Cardiac fibroblast (primary cell): ENCODE data around the gene CD2.

ENCODE experiments used
- DNase-seq, 2 donors: peaks; one replicate each; pipeline versions ENCODE4 v3.0.0 to v3.0.0-alpha.2; 2010; ENCODE audit warnings: low read depth in 2 of 2
- H3K4me3 ChIP-seq, 2 donors: replicated peaks in 1 of 2; 1 replicate in 1 of 2; 2 replicates in 1 of 2; pipeline ENCODE4 v1.5.1; 2011; ENCODE audit warnings: low read depth in 2 of 2, low read length in 2 of 2, mild to moderate bottlenecking in 2 of 2, moderate library complexity in 1 of 2
- TF ChIP-seq, protein P1 (sequence below): IDR thresholded peaks from one replicate; pipeline ENCODE4 v1.5.1; 2011; ENCODE audit warnings: low read depth, mild to moderate bottlenecking, low read length, inconsistent platforms

The CD2 gene

GRCh38 chr1:116764906-116765862, 11.0 kb downstream of the CD2 start:
- no peak for DNase-seq
- TF ChIP-seq, protein P1, sequence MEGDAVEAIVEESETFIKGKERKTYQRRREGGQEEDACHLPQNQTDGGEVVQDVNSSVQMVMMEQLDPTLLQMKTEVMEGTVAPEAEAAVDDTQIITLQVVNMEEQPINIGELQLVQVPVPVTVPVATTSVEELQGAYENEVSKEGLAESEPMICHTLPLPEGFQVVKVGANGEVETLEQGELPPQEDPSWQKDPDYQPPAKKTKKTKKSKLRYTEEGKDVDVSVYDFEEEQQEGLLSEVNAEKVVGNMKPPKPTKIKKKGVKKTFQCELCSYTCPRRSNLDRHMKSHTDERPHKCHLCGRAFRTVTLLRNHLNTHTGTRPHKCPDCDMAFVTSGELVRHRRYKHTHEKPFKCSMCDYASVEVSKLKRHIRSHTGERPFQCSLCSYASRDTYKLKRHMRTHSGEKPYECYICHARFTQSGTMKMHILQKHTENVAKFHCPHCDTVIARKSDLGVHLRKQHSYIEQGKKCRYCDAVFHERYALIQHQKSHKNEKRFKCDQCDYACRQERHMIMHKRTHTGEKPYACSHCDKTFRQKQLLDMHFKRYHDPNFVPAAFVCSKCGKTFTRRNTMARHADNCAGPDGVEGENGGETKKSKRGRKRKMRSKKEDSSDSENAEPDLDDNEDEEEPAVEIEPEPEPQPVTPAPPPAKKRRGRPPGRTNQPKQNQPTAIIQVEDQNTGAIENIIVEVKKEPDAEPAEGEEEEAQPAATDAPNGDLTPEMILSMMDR = no peak
- H3K4me3 ChIP-seq = no peak overlapping the region

- TF ChIP-seq, protein P1 = no peak
- no peak overlapping the region for H3K4me3 ChIP-seq
- DNase-seq = peak; percentile 42 to 66
Measured at GRCh38 chr1:116765962-116766361, 11.7 kb downstream of the CD2 start.

DNA sequence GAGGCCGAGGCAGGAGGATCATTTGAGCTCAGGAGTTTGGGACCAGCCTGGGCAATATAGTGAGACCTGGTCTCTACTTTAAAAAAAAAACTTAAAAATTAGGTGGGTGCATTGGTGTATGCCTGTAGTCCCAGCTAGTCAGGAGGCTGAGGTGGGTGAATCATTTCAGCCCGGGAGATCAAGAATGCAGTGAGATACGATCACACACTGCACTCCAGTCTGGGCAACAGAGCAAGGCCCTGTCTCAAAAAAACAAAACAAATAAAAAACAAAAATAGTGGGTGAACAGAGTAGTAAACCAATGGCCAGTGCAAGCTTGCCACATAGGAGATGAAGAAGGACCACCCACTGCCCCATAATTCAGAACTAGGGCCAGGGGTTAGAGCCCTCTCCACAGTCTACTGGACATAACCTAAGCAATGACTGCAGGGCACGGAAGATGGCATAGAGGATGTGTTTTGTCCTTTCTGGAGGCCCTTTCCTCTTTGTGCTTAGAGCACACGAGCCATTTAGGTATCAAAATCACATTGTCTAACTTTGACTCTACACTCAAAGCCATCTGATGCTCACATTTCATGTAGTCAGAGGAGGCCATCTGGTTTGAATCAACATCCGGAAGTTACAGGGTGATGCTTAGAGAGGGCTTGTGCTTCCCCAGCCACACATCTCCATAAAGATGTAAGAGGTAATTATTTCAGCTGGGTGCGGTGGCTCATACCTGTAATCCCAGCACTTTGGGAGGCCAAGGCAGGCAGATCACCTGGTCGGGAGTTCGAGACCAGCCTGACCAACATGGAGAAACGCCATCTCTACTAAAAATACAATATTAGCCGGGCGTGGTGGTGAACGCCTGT, 12.6 kb downstream of the CD2 start:
- TF ChIP-seq, protein P1 = no peak
- no peak for DNase-seq
- no peak overlapping the region for H3K4me3 ChIP-seq

DNA sequence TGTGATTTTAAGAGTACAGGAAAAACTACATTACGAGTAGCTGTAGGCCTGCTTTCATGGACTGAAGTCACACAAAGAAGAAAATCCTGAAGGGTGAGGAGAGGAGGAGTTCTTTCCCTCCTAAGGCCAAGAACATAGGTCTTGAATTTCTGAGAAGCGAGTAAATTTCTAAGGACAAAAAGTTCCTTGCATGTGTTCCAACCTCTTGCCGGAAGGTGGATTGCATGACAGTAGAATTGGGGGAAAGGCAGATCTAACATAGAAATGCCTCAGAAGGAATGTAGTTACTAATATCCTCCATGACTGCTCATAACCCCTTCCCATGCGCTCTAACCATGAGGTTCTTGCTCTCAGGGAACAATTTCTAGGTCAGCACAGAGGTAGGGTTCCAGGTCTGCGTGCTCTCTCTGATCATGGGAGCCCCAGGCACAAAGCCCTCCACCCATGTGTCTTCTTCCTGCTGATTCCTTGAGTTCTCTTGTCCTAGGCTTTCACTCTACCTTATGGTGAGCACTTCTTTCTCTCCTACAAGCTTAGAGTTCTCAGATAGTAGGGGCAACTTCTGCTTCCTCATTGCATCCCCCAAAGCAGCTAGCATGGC, 13.7 kb downstream of the CD2 start:
- peak in 1 of 2 donors; percentile 9 for DNase-seq
- TF ChIP-seq, protein P1 = no peak
- no peak overlapping the region for H3K4me3 ChIP-seq

- no peak for DNase-seq
- TF ChIP-seq, protein P1 = no peak
- H3K4me3 ChIP-seq = no peak overlapping the region
Measured at GRCh38 chr1:116768416-116769103, 14.3 kb downstream of the CD2 start.

DNA sequence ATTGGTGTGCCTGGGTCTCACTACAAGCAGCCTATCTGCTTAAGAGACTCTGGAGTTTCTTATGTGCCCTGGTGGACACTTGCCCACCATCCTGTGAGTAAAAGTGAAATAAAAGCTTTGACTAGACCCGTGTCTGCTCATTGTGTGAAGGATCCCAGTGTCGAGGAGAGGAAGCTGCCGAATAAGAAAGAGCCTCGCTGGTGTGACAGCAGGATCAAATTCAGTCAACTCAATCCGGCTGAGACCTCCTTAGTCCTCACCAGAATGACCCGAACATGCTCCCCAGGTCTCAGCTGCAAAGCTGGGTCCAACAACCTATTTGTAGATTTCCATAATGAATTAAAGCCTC, 14.8 kb downstream of the CD2 start:
- DNase-seq = no peak
- no peak overlapping the region for H3K4me3 ChIP-seq
- TF ChIP-seq, protein P1 = no peak
